Cardiac septum (tissue), 1 donor: Measurements from ENCODE around the gene DNAJC7. TPM values are rescaled to one million over a fixed set of nuclear protein-coding genes. Genes with fewer than 3 reads are reported as not detected.

Experiments
- DNase-seq: peaks from one replicate; pipeline ENCODE4 v3.0.0-alpha.2; 2020; ENCODE audit warnings: low spot score
- intact Hi-C: fragments of 100-400 bp; cut with DNase I; formaldehyde crosslinking; loops from one replicate; pipeline ENCODE4 v1.14.0; 2022
- long read RNA-seq: library from polyadenylated mRNA; unstranded; transcript quantifications from one replicate; pipeline ENCODE4 v2.0.0, GENCODE V29; 2021
- total RNA-seq: library from RNA; stranded (reverse); fragmentation: NEBNext Ultra II Directional; extraction: Animal tissue kit (Norgen Biotek cat#: 25700); gene quantifications from one replicate; pipeline ENCODE4 v1.2.1, GENCODE V29; 2021
- donor health status: DM: no; HTN: no; CAD: no.

The DNAJC7 gene
- total RNA-seq: 77.4 TPM
- long read RNA-seq, transcript DNAJC7-203 (14 exons, 2,022 nt): major isoform, 43 of 80 reads
- long read RNA-seq, partial matches to known transcripts: 15 of 80 reads
- long read RNA-seq, other reads (novel, unspliced or antisense): 17 of 80 reads

GRCh38 chr17:42016941-42017865 is at the start of gene DNAJC7:
DNAJC7 (minus strand) TSS chr17:42017439; CDS start chr17:42017416, 23 bp downstream.
- intact Hi-C loops: no loop called here
- DNase-seq: peak; percentile 95

- DNase-seq: no peak
- intact Hi-C loops: loop anchor here (5.0 kb wide), 2 partner anchors 37 to 38 kb away; no protein-coding TSS in a partner anchor
Observed at GRCh38 chr17:42065201-42065600, 48.0 kb upstream of the DNAJC7 start.

- intact Hi-C loops: no loop called here
- no peak for DNase-seq
Observed at GRCh38 chr17:42062681-42063080, 45.4 kb upstream of the DNAJC7 start.

GRCh38 chr17:42061646-42062487 is 44.6 kb upstream of the DNAJC7 start:
- intact Hi-C loops: no loop called here
- no peak for DNase-seq

GRCh38 chr17:42060231-42060630 is 43.0 kb upstream of the DNAJC7 start:
- no peak for DNase-seq
- intact Hi-C loops: no loop called here

GRCh38 chr17:42059815-42060214 is 42.6 kb upstream of the DNAJC7 start:
- no peak for DNase-seq
- intact Hi-C loops: no loop called here

GRCh38 chr17:42058063-42058462 is 40.8 kb upstream of the DNAJC7 start:
- intact Hi-C loops: no loop called here
- no peak for DNase-seq

- no peak for DNase-seq
- intact Hi-C loops: no loop called here
Observed at GRCh38 chr17:42056635-42057034, 39.4 kb upstream of the DNAJC7 start.

GRCh38 chr17:42055496-42055895 is 38.3 kb upstream of the DNAJC7 start:
- intact Hi-C loops: no loop called here
- DNase-seq: no peak

GRCh38 chr17:42055027-42055426 is 37.8 kb upstream of the DNAJC7 start:
- DNase-seq: no peak
- intact Hi-C loops: no loop called here

GRCh38 chr17:42053731-42054500 is 36.7 kb upstream of the DNAJC7 start:
- intact Hi-C loops: no loop called here
- DNase-seq: no peak

- DNase-seq: no peak
- intact Hi-C loops: no loop called here
Observed at GRCh38 chr17:42052346-42052877, 35.2 kb upstream of the DNAJC7 start.

- intact Hi-C loops: no loop called here
Observed at GRCh38 chr17:42051645-42052044, 34.4 kb upstream of the DNAJC7 start.

GRCh38 chr17:42051013-42051400 is 33.8 kb upstream of the DNAJC7 start:
- no peak for DNase-seq
- intact Hi-C loops: no loop called here

More at GRCh38 chr17:42051645-42052044, 34.4 kb upstream of the DNAJC7 start:
- DNase-seq: no peak

GRCh38 chr17:42050393-42051012 is 33.3 kb upstream of the DNAJC7 start, which contains the start of gene C17orf113:
C17orf113 (minus strand) TSS chr17:42050601; CDS start chr17:42043376, 7,225 bp downstream.
- intact Hi-C loops: no loop called here

GRCh38 chr17:42049834-42050392 is 32.7 kb upstream of the DNAJC7 start:
- intact Hi-C loops: no loop called here
- no peak for DNase-seq

More at GRCh38 chr17:42050393-42051012, 33.3 kb upstream of the DNAJC7 start, which contains the start of gene C17orf113:
- no peak for DNase-seq

GRCh38 chr17:42047343-42047742 is 30.1 kb upstream of the DNAJC7 start:
- DNase-seq: no peak
- intact Hi-C loops: no loop called here

GRCh38 chr17:42045719-42046118 is 28.5 kb upstream of the DNAJC7 start:
- no peak for DNase-seq
- intact Hi-C loops: no loop called here
